Caco-2 (cell line): ENCODE results near the gene OVOL2. TPM values are rescaled to one million over a fixed set of nuclear protein-coding genes. Genes with fewer than 3 reads are reported as not detected.
A peak's percentile ranks its signal among the peaks of the same experiment; 100 is the strongest.
"Not testable (repeated sequence)": the region's sequence is repeated elsewhere in the genome, so short reads cannot be mapped to it uniquely, and the experiment has no call there.

ENCODE experiments used
- BruUV-seq: library from RNA; stranded (reverse); fragments of 400-500 nt; replicated peaks from 2 replicates; lab custom pipeline; 2021; lab: Mats Ljungman, UMichigan
- CTCF ChIA-PET: fragments of 300-600 bp; sonication (Branson Sonifier 250); formaldehyde crosslinking; loops from one replicate; lab custom pipeline; 2022; ENCODE audit warnings: antibody characterized with exemption; lab: Charles Lee
- POLR2A ChIA-PET: fragments of 300-600 bp; sonication (Branson Sonifier 250); formaldehyde crosslinking; loops from one replicate; lab custom pipeline; 2022; ENCODE audit warnings: antibody characterized with exemption; lab: Charles Lee
- DNase-seq, 2 experiments: peaks; one replicate each; pipeline versions ENCODE4 v3.0.0 to v3.0.0-alpha.2; 2020 to 2022
- H3K27me3 ChIP-seq: replicated peaks from 2 replicates; pipeline ENCODE4 v1.6.0; 2011; ENCODE audit warnings: low read length; ENCODE audit not compliant: control insufficient read depth, insufficient read depth
- H3K36me3 ChIP-seq: 2 replicates; pipeline ENCODE4 v1.5.1; 2011; ENCODE audit warnings: low read length; ENCODE audit not compliant: control insufficient read depth, insufficient read depth
- H3K4me1 ChIP-seq: fragments of 250-450 bp; sonication (Bioruptor Pico); 2 replicates; pipeline ENCODE4 v1.5.1; 2020; ENCODE audit warnings: mild to moderate bottlenecking
- H3K4me3 ChIP-seq: 2 replicates; pipeline ENCODE4 v1.5.1; 2011; ENCODE audit warnings: low read depth, mild to moderate bottlenecking, control low read depth, low read length
- H3K9me3 ChIP-seq: fragments of 250-450 bp; sonication (Bioruptor Pico); 2 replicates; pipeline ENCODE4 v1.5.1; 2020; ENCODE audit warnings: mild to moderate bottlenecking, moderate library complexity
- H3K27ac Mint-ChIP-seq: one replicate; pipeline ENCODE4 v1.8.0; 2022; ENCODE audit warnings: mixed read lengths; ENCODE audit not compliant: unreplicated experiment
- H3K27me3 Mint-ChIP-seq: one replicate; pipeline ENCODE4 v1.8.0; 2022; ENCODE audit warnings: mixed read lengths; ENCODE audit not compliant: insufficient read depth, unreplicated experiment
- H3K36me3 Mint-ChIP-seq: one replicate; pipeline ENCODE4 v1.8.0; 2022; ENCODE audit warnings: mild to moderate bottlenecking, mixed read lengths; ENCODE audit not compliant: insufficient read depth, unreplicated experiment
- H3K4me1 Mint-ChIP-seq: one replicate; pipeline ENCODE4 v1.8.0; 2022; ENCODE audit warnings: low read depth, mixed read lengths; ENCODE audit not compliant: unreplicated experiment
- H3K4me3 Mint-ChIP-seq: one replicate; pipeline ENCODE4 v1.8.0; 2022; ENCODE audit warnings: mild to moderate bottlenecking, moderate library complexity, mixed read lengths; ENCODE audit not compliant: unreplicated experiment
- H3K9me3 Mint-ChIP-seq: one replicate; pipeline ENCODE4 v1.8.0; 2022; ENCODE audit warnings: mixed read lengths; ENCODE audit not compliant: unreplicated experiment
- intact Hi-C: fragments of 100-400 bp; cut with micrococcal nuclease; formaldehyde crosslinking; loops from one replicate; pipeline ENCODE4 v1.10.0; 2022; ENCODE audit not compliant: unreplicated experiment
- total RNA-seq: library from RNA; stranded (reverse); gene quantifications from 2 replicates; pipeline ENCODE4 v1.2.3, GENCODE V29; 2022
- TF ChIP-seq, protein P1 (sequence below), 2 experiments: fragments of 200-600 bp in 1 of 2; IDR thresholded peaks; 1 replicate in 1 of 2; 2 replicates in 1 of 2; pipeline versions ENCODE4 v1.5.1 to v1.8.0; 2011 to 2022; ENCODE audit warnings: antibody characterized with exemption in 1 of 2, control low read depth in 1 of 2, inconsistent platforms in 1 of 2, low read depth in 1 of 2, low read length in 1 of 2, mild to moderate bottlenecking in 1 of 2, moderate library complexity in 1 of 2; ENCODE audit not compliant: insufficient read depth in 1 of 2, severe bottlenecking in 1 of 2, unreplicated experiment in 1 of 2

Gene OVOL2
- total RNA-seq, 1 experiment from 2014 or later: 8.8 TPM

DNA sequence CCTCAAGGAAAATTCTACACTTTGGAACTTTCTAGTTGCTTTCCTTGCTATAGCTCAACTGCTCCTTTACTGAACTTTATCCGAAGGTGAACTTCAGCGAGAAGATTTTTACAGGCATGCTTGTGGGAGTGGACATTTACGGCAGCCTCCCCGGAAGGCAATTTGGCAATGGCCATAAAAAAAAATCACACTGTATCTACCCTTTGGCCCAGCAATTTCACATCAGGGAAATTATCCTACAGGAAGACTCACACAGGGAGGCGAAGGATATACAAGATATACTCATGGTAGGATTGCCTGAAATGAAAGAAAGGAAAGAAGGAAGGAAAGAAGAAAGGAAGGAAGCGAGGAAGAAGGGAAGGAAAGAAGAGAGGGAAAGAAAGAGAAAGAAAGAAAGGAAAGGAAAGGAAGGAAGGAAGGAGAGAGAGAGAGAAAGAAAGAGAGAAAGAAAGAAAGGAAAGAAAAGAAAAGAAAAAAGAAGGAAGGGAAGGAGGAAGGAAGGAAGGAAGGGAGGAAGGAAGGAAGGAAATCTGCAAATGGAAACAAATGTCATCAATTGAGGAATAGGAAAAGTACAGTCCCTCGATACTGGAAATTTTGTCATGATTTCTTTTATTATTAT, 25.7 kb downstream of the OVOL2 start:
- TF ChIP-seq, protein P1, sequence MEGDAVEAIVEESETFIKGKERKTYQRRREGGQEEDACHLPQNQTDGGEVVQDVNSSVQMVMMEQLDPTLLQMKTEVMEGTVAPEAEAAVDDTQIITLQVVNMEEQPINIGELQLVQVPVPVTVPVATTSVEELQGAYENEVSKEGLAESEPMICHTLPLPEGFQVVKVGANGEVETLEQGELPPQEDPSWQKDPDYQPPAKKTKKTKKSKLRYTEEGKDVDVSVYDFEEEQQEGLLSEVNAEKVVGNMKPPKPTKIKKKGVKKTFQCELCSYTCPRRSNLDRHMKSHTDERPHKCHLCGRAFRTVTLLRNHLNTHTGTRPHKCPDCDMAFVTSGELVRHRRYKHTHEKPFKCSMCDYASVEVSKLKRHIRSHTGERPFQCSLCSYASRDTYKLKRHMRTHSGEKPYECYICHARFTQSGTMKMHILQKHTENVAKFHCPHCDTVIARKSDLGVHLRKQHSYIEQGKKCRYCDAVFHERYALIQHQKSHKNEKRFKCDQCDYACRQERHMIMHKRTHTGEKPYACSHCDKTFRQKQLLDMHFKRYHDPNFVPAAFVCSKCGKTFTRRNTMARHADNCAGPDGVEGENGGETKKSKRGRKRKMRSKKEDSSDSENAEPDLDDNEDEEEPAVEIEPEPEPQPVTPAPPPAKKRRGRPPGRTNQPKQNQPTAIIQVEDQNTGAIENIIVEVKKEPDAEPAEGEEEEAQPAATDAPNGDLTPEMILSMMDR (IDR thresholded peaks at IDR 0.05; ENCODE audit: insufficient read depth in 1 of 2, low read depth in 1 of 2, low read length in 1 of 2, severe bottlenecking in 1 of 2, unreplicated experiment in 1 of 2): no peak
- Mint-ChIP-seq H3K9me3 (no peaks in the 10 kb centered on the region), H3K4me1 (peaks cover 38% of the 10 kb centered on the region), H3K27me3 (no peaks in the 10 kb centered on the region), H3K4me3 (peak overlapping the region; percentile 17), H3K36me3 (peaks cover 7% of the 10 kb centered on the region), H3K27ac (peak overlapping the region; percentile 82)
- intact Hi-C loops: loop anchor here (2.0 to 5.0 kb wide), 4 partner anchors 15 to 65 kb away; partner anchors contain the start of genes MGME1 and SNX5
- H3K4me1 ChIP-seq: peaks cover 58% of the 10 kb centered on the region
- ChIA-PET CTCF (interaction anchor here (0.7 kb wide), 1 partner anchor 14 kb away, joined by 3 read pairs; no protein-coding TSS in a partner anchor), POLR2A (interaction anchor here (0.6 kb wide), 2 partner anchors 66 to 359 kb away, joined by 4 to 8 read pairs; no protein-coding TSS in a partner anchor)
- no peaks in the 10 kb centered on the region for H3K27me3 ChIP-seq
- peak; percentile 17 to 57 for DNase-seq
- no peak overlapping the region for H3K4me3 ChIP-seq
- H3K9me3 ChIP-seq: no peaks in the 10 kb centered on the region
- no peaks in the 10 kb centered on the region for H3K36me3 ChIP-seq
- BruUV-seq: no TSS peak

DNA sequence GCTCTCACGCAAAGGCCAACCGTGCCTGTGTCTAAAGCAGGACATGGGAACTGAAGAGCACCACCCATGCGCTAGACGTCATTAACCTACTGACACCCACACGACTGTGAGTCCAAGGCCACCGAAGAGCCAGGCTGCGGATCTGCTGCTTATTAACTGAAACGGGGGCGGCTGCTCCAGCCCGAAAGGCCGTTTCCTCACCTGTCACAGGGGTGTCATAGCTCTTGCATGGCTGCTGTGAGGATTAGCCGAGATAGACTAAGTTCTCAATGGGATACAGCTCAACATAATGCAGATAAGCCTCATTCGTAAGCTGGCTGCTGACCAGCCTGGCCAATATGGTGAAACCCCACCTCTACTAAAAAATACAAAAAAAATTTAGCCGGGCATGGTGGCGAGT, 26.7 kb downstream of the OVOL2 start:
- Mint-ChIP-seq H3K4me1 (peaks cover 38% of the 10 kb centered on the region), H3K27ac (peak overlapping the region; percentile 70), H3K27me3 (no peaks in the 10 kb centered on the region), H3K9me3 (no peaks in the 10 kb centered on the region), H3K36me3 (peaks cover 7% of the 10 kb centered on the region), H3K4me3 (no peak overlapping the region)
- no peak overlapping the region for H3K4me3 ChIP-seq
- ChIA-PET POLR2A (interaction anchor here (0.6 kb wide), 1 partner anchor 358 kb away, joined by 4 read pairs; no protein-coding TSS in a partner anchor), CTCF (interaction anchor here (0.7 kb wide), 1 partner anchor 13 kb away, joined by 3 read pairs; no protein-coding TSS in a partner anchor)
- TF ChIP-seq, protein P1 (IDR thresholded peaks at IDR 0.05; ENCODE audit: insufficient read depth in 1 of 2, low read depth in 1 of 2, low read length in 1 of 2, severe bottlenecking in 1 of 2, unreplicated experiment in 1 of 2): no peak
- H3K9me3 ChIP-seq: no peaks in the 10 kb centered on the region
- peaks cover 58% of the 10 kb centered on the region for H3K4me1 ChIP-seq
- no peaks in the 10 kb centered on the region for H3K27me3 ChIP-seq
- no TSS peak for BruUV-seq
- no peak for DNase-seq
- no peaks in the 10 kb centered on the region for H3K36me3 ChIP-seq
- intact Hi-C loops: loop anchor here (5.0 kb wide), 1 partner anchor 64 kb away; the partner anchor contains the start of genes MGME1 and SNX5

DNA sequence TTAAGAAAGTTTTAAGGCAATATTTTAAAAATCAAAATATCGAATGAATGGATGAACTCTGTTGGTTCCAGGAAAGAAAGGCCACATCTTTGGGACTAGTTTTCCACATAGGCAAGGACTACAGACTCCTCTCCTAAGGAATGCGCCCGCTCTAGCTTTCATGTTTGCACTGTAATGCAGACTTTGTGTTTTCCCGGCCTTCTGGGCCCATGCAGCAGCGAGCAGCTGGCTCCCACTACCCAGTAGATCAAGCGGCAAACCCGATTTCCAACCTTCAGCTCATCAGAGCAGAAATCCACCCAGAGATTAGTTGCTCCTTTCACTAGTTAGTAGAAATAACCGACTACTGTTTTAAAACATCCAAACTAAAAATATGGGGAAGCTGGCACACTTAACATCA, 27.7 kb downstream of the OVOL2 start:
- TF ChIP-seq, protein P1 (IDR thresholded peaks at IDR 0.05; ENCODE audit: insufficient read depth in 1 of 2, low read depth in 1 of 2, low read length in 1 of 2, severe bottlenecking in 1 of 2, unreplicated experiment in 1 of 2): no peak
- BruUV-seq: no TSS peak
- Mint-ChIP-seq H3K4me1 (peaks cover 38% of the 10 kb centered on the region), H3K36me3 (peaks cover 13% of the 10 kb centered on the region), H3K27ac (peak overlapping the region; percentile 70), H3K9me3 (no peaks in the 10 kb centered on the region), H3K4me3 (no peak overlapping the region), H3K27me3 (no peaks in the 10 kb centered on the region)
- Histone ChIP-seq H3K4me1 (peaks cover 55% of the 10 kb centered on the region), H3K9me3 (no peaks in the 10 kb centered on the region), H3K36me3 (no peaks in the 10 kb centered on the region), H3K27me3 (no peaks in the 10 kb centered on the region), H3K4me3 (no peak overlapping the region)
- DNase-seq: peak; percentile 53 to 56
- CTCF ChIA-PET: interaction anchor here (0.6 to 1.1 kb wide), 3 partner anchors 11 to 154 kb away, joined by 3 to 7 read pairs (median 6); no protein-coding TSS in a partner anchor
- intact Hi-C loops: loop anchor here (5.0 kb wide), 1 partner anchor 63 kb away; the partner anchor contains the start of genes MGME1 and SNX5
- POLR2A ChIA-PET: no interaction called here

DNA sequence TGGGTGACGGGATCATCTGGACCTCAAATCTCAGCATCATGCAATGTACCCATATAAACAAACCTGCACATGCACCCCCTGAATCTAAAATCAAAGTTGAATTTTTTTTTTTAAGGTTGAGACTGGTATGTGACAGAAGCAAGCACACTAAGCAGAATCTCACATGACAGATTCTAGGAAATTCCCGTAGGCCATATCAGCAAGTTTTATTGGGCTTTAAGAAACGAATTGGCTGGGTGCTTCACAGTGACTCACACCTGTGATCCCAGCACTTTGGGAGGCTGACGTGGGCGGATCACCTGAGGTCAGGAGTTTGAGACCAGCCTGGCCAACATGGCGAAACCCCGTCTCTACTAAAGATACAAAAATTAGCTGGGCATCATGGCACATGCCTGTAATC, 30.7 kb downstream of the OVOL2 start:
- intact Hi-C loops, H3K27me3 Mint-ChIP-seq, POLR2A ChIA-PET, H3K9me3 Mint-ChIP-seq, H3K27ac Mint-ChIP-seq, CTCF ChIA-PET, H3K9me3 ChIP-seq, H3K27me3 ChIP-seq, H3K36me3 ChIP-seq, DNase-seq, H3K4me3 ChIP-seq, BruUV-seq, H3K4me3 Mint-ChIP-seq: not testable (repeated sequence)
- Mint-ChIP-seq H3K4me1 (peaks cover 12% of the 10 kb centered on the region), H3K36me3 (peaks cover 12% of the 10 kb centered on the region)
- peaks cover 25% of the 10 kb centered on the region for H3K4me1 ChIP-seq
